Measurements from ENCODE around the gene NUP210.

The NUP210 gene

GRCh38 chr3:13318626-13319470 is 101.3 kb downstream of the NUP210 start:
- Histone ChIP-seq H3K27ac (ENCODE audit: low read depth, low read length, severe bottlenecking) (no peak overlapping the region), H3K36me3 (ENCODE audit: control insufficient read depth, insufficient read depth, low read length) (no peaks in the 10 kb centered on the region), H3K4me3 (ENCODE audit: extremely low read depth, insufficient read depth, low read length, poor library complexity, severe bottlenecking) (no peak overlapping the region), H3K4me1 (ENCODE audit: control insufficient read depth, insufficient read depth, low read length, poor library complexity, severe bottlenecking) (no peaks in the 10 kb centered on the region), H3K9me3 (ENCODE audit: control insufficient read depth, low read length) (no peaks in the 10 kb centered on the region)
- 93 to 99% methylated on average over 9 to 12 of the region's 14 CpGs for WGBS, 2 experiments (ENCODE audit: insufficient coverage in 2 of 2)

GRCh38 chr3:13317596-13318320 is 102.4 kb downstream of the NUP210 start:
- H3K9me3 ChIP-seq (ENCODE audit: control insufficient read depth, low read length) = no peaks in the 10 kb centered on the region
- WGBS, 2 experiments (ENCODE audit: insufficient coverage in 2 of 2) = 91 to 93% methylated on average over 22 of the region's 29 CpGs
- H3K27ac ChIP-seq (ENCODE audit: low read depth, low read length, severe bottlenecking) = no peak overlapping the region
- no peaks in the 10 kb centered on the region for H3K36me3 ChIP-seq (ENCODE audit: control insufficient read depth, insufficient read depth, low read length)
- H3K4me3 ChIP-seq (ENCODE audit: extremely low read depth, insufficient read depth, low read length, poor library complexity, severe bottlenecking) = no peak overlapping the region
- H3K4me1 ChIP-seq (ENCODE audit: control insufficient read depth, insufficient read depth, low read length, poor library complexity, severe bottlenecking) = no peaks in the 10 kb centered on the region

- no peaks in the 10 kb centered on the region for H3K9me3 ChIP-seq (ENCODE audit: control insufficient read depth, low read length)
- H3K27ac ChIP-seq (ENCODE audit: low read depth, low read length, severe bottlenecking) = no peak overlapping the region
- WGBS, 2 experiments (ENCODE audit: insufficient coverage in 2 of 2) = 75 to 87% methylated on average over 4 to 10 of the region's 10 CpGs
- no peak overlapping the region for H3K4me3 ChIP-seq (ENCODE audit: extremely low read depth, insufficient read depth, low read length, poor library complexity, severe bottlenecking)
- H3K4me1 ChIP-seq (ENCODE audit: control insufficient read depth, insufficient read depth, low read length, poor library complexity, severe bottlenecking) = no peaks in the 10 kb centered on the region
- no peaks in the 10 kb centered on the region for H3K36me3 ChIP-seq (ENCODE audit: control insufficient read depth, insufficient read depth, low read length)
Observed at GRCh38 chr3:13316603-13317002, 103.5 kb downstream of the NUP210 start.

- H3K9me3 ChIP-seq (ENCODE audit: control insufficient read depth, low read length) = no peaks in the 10 kb centered on the region
- 100% methylated on average over 1 of the region's 3 CpGs; no CpG with 5 or more reads in 1 of the 2 experiments for WGBS, 2 experiments (ENCODE audit: insufficient coverage in 2 of 2)
- H3K4me1 ChIP-seq (ENCODE audit: control insufficient read depth, insufficient read depth, low read length, poor library complexity, severe bottlenecking) = no peaks in the 10 kb centered on the region
- no peak overlapping the region for H3K4me3 ChIP-seq (ENCODE audit: extremely low read depth, insufficient read depth, low read length, poor library complexity, severe bottlenecking)
- H3K27ac ChIP-seq (ENCODE audit: low read depth, low read length, severe bottlenecking) = no peak overlapping the region
- H3K36me3 ChIP-seq (ENCODE audit: control insufficient read depth, insufficient read depth, low read length) = no peaks in the 10 kb centered on the region
Observed at GRCh38 chr3:13314877-13315276, 105.2 kb downstream of the NUP210 start.

- Histone ChIP-seq H3K36me3 (ENCODE audit: control insufficient read depth, insufficient read depth, low read length) (no peaks in the 10 kb centered on the region), H3K27ac (ENCODE audit: low read depth, low read length, severe bottlenecking) (no peak overlapping the region), H3K4me3 (ENCODE audit: extremely low read depth, insufficient read depth, low read length, poor library complexity, severe bottlenecking) (no peak overlapping the region), H3K4me1 (ENCODE audit: control insufficient read depth, insufficient read depth, low read length, poor library complexity, severe bottlenecking) (no peaks in the 10 kb centered on the region), H3K9me3 (ENCODE audit: control insufficient read depth, low read length) (no peaks in the 10 kb centered on the region)
- 96 to 100% methylated on average over 6 to 8 of the region's 10 CpGs for WGBS, 2 experiments (ENCODE audit: insufficient coverage in 2 of 2)
Observed at GRCh38 chr3:13313813-13314212, 106.3 kb downstream of the NUP210 start.

- Histone ChIP-seq H3K27ac (ENCODE audit: low read depth, low read length, severe bottlenecking) (no peak overlapping the region), H3K36me3 (ENCODE audit: control insufficient read depth, insufficient read depth, low read length) (no peaks in the 10 kb centered on the region), H3K4me3 (ENCODE audit: extremely low read depth, insufficient read depth, low read length, poor library complexity, severe bottlenecking) (no peak overlapping the region), H3K4me1 (ENCODE audit: control insufficient read depth, insufficient read depth, low read length, poor library complexity, severe bottlenecking) (peaks cover 3% of the 10 kb centered on the region), H3K9me3 (ENCODE audit: control insufficient read depth, low read length) (no peaks in the 10 kb centered on the region)
- WGBS, 2 experiments (ENCODE audit: insufficient coverage in 2 of 2) = 77 to 89% methylated on average over 3 of the region's 3 CpGs
Observed at GRCh38 chr3:13309004-13309403, 111.1 kb downstream of the NUP210 start.

- no peak overlapping the region for H3K27ac ChIP-seq (ENCODE audit: low read depth, low read length, severe bottlenecking)
- H3K9me3 ChIP-seq (ENCODE audit: control insufficient read depth, low read length) = no peaks in the 10 kb centered on the region
- no peak overlapping the region for H3K4me3 ChIP-seq (ENCODE audit: extremely low read depth, insufficient read depth, low read length, poor library complexity, severe bottlenecking)
- 57 to 62% methylated on average over 6 of the region's 6 CpGs for WGBS, 2 experiments (ENCODE audit: insufficient coverage in 2 of 2)
- no peaks in the 10 kb centered on the region for H3K36me3 ChIP-seq (ENCODE audit: control insufficient read depth, insufficient read depth, low read length)
- peaks cover 9% of the 10 kb centered on the region for H3K4me1 ChIP-seq (ENCODE audit: control insufficient read depth, insufficient read depth, low read length, poor library complexity, severe bottlenecking)
Observed at GRCh38 chr3:13308380-13308801, 111.7 kb downstream of the NUP210 start.

- peaks cover 11% of the 10 kb centered on the region for H3K4me1 ChIP-seq (ENCODE audit: control insufficient read depth, insufficient read depth, low read length, poor library complexity, severe bottlenecking)
Observed at GRCh38 chr3:13307041-13307440, 113.1 kb downstream of the NUP210 start.

GRCh38 chr3:13305623-13306022 is 114.5 kb downstream of the NUP210 start:
- no peaks in the 10 kb centered on the region for H3K9me3 ChIP-seq (ENCODE audit: control insufficient read depth, low read length)
- no peak overlapping the region for H3K4me3 ChIP-seq (ENCODE audit: extremely low read depth, insufficient read depth, low read length, poor library complexity, severe bottlenecking)
- H3K36me3 ChIP-seq (ENCODE audit: control insufficient read depth, insufficient read depth, low read length) = no peaks in the 10 kb centered on the region
- peaks cover 20% of the 10 kb centered on the region for H3K4me1 ChIP-seq (ENCODE audit: control insufficient read depth, insufficient read depth, low read length, poor library complexity, severe bottlenecking)
- WGBS, 2 experiments (ENCODE audit: insufficient coverage in 2 of 2) = 83 to 91% methylated on average over 3 to 4 of the region's 4 CpGs
- no peak overlapping the region for H3K27ac ChIP-seq (ENCODE audit: low read depth, low read length, severe bottlenecking)

More at GRCh38 chr3:13307041-13307440, 113.1 kb downstream of the NUP210 start:
- no peaks in the 10 kb centered on the region for H3K36me3 ChIP-seq (ENCODE audit: control insufficient read depth, insufficient read depth, low read length)
- no peak overlapping the region for H3K27ac ChIP-seq (ENCODE audit: low read depth, low read length, severe bottlenecking)
- WGBS, 2 experiments (ENCODE audit: insufficient coverage in 2 of 2) = 82 to 85% methylated on average over 7 to 9 of the region's 11 CpGs
- no peak overlapping the region for H3K4me3 ChIP-seq (ENCODE audit: extremely low read depth, insufficient read depth, low read length, poor library complexity, severe bottlenecking)
- H3K9me3 ChIP-seq (ENCODE audit: control insufficient read depth, low read length) = no peaks in the 10 kb centered on the region

GRCh38 chr3:13303410-13303809 is 116.7 kb downstream of the NUP210 start:
- no peak overlapping the region for H3K4me3 ChIP-seq (ENCODE audit: extremely low read depth, insufficient read depth, low read length, poor library complexity, severe bottlenecking)
- 71 to 95% methylated on average over 2 to 5 of the region's 6 CpGs for WGBS, 2 experiments (ENCODE audit: insufficient coverage in 2 of 2)
- H3K36me3 ChIP-seq (ENCODE audit: control insufficient read depth, insufficient read depth, low read length) = no peaks in the 10 kb centered on the region
- H3K4me1 ChIP-seq (ENCODE audit: control insufficient read depth, insufficient read depth, low read length, poor library complexity, severe bottlenecking) = peaks cover 33% of the 10 kb centered on the region
- no peaks in the 10 kb centered on the region for H3K9me3 ChIP-seq (ENCODE audit: control insufficient read depth, low read length)
- H3K27ac ChIP-seq (ENCODE audit: low read depth, low read length, severe bottlenecking) = no peak overlapping the region

Measured in mesodermal cell (in vitro differentiated cells).